Amniotic epithelial cell (primary cell): ENCODE results near the gene TIMP2.
"Not testable (repeated sequence)": the region's sequence is repeated elsewhere in the genome, so short reads cannot be mapped to it uniquely, and the experiment has no call there.

Experiments used
- DNase-seq: peaks from one replicate; pipeline ENCODE4 v3.0.0-alpha.2; 2010; ENCODE audit warnings: low read depth

The TIMP2 gene

GRCh38 chr17:78933025-78933958 is 8.1 kb upstream of the TIMP2 start:
- peak; percentile 99 for DNase-seq

- DNase-seq: no peak
Measured at GRCh38 chr17:78929908-78930775, 5.0 kb upstream of the TIMP2 start.

- DNase-seq: peak; percentile 67
Measured at GRCh38 chr17:78925662-78926555, 722 bp upstream of the TIMP2 start.

GRCh38 chr17:78924481-78925151 is 571 bp downstream of the TIMP2 start:
- no peak for DNase-seq

- DNase-seq: no peak
Measured at GRCh38 chr17:78923660-78924453, 1.3 kb downstream of the TIMP2 start.

- DNase-seq: no peak
Measured at GRCh38 chr17:78922816-78923498, 2.2 kb downstream of the TIMP2 start.

GRCh38 chr17:78921437-78921971 is 3.7 kb downstream of the TIMP2 start:
- DNase-seq: no peak

- DNase-seq: no peak
Measured at GRCh38 chr17:78920528-78920927, 4.7 kb downstream of the TIMP2 start.

- peak; percentile 37 for DNase-seq
Measured at GRCh38 chr17:78919861-78920450, 5.2 kb downstream of the TIMP2 start.

- no peak for DNase-seq
Measured at GRCh38 chr17:78918979-78919378, 6.2 kb downstream of the TIMP2 start.

GRCh38 chr17:78917451-78918275 is 7.5 kb downstream of the TIMP2 start:
- no peak for DNase-seq

GRCh38 chr17:78915872-78916632 is 9.1 kb downstream of the TIMP2 start:
- DNase-seq: peak; percentile 81

- no peak for DNase-seq
Measured at GRCh38 chr17:78913115-78913514, 12.1 kb downstream of the TIMP2 start.

- no peak for DNase-seq
Measured at GRCh38 chr17:78912082-78912481, 13.1 kb downstream of the TIMP2 start.

- DNase-seq: not testable (repeated sequence)
Measured at GRCh38 chr17:78911543-78911942, 13.6 kb downstream of the TIMP2 start.

- DNase-seq: no peak
Measured at GRCh38 chr17:78910497-78911284, 14.5 kb downstream of the TIMP2 start.

GRCh38 chr17:78908426-78908825 is 16.8 kb downstream of the TIMP2 start:
- no peak for DNase-seq
